HFFc6 (cell line): ENCODE results near the gene C3orf18. TPM values are rescaled to one million over a fixed set of nuclear protein-coding genes. Genes with fewer than 3 reads are reported as not detected.

Experiments
- DNase-seq: peaks from one replicate; pipeline ENCODE4 v3.0.0-alpha.2; 2018
- H3K27ac Mint-ChIP-seq: 2 replicates; pipeline ENCODE4 v1.8.0; 2020; ENCODE audit warnings: mild to moderate bottlenecking, mixed read lengths
- H3K27me3 Mint-ChIP-seq: 2 replicates; pipeline ENCODE4 v1.8.0; 2021; ENCODE audit warnings: mild to moderate bottlenecking, moderate library complexity, mixed read lengths; ENCODE audit not compliant: insufficient read depth
- H3K36me3 Mint-ChIP-seq: 2 replicates; pipeline ENCODE4 v1.8.0; 2021; ENCODE audit warnings: low read depth, mixed read lengths
- H3K4me1 Mint-ChIP-seq: 2 replicates; pipeline ENCODE4 v1.8.0; 2020; ENCODE audit warnings: low read depth, mixed read lengths
- H3K4me3 Mint-ChIP-seq: 2 replicates; pipeline ENCODE4 v1.8.0; 2020; ENCODE audit warnings: mild to moderate bottlenecking, moderate library complexity, mixed read lengths
- H3K9me3 Mint-ChIP-seq: 2 replicates; pipeline ENCODE4 v1.8.0; 2020; ENCODE audit warnings: mild to moderate bottlenecking, mixed read lengths
- CTCF ChIP-seq: fragments of 200-600 bp; sonication (generic); IDR thresholded peaks from 2 replicates; pipeline ENCODE4 v1.5.0; 2021; ENCODE audit warnings: antibody characterized with exemption, mild to moderate bottlenecking
- total RNA-seq, 6 experiments: library from RNA; stranded (reverse); fragmentation: NEBNext Ultra II Directional; extraction: Animal tissue kit (Norgen Biotek cat#: 25700); gene quantifications; 2 replicates in 1 of 6; 3 replicates in 5 of 6; pipeline ENCODE4 v1.2.3, GENCODE V29; 2021

Gene C3orf18
- total RNA-seq, 6 experiments from 2014 or later, result 12.9 to 15.5 (median 14.2) TPM

- Mint-ChIP-seq H3K4me1 (no peaks in the 10 kb centered on the region), H3K4me3 (no peak overlapping the region), H3K9me3 (no peaks in the 10 kb centered on the region), H3K27ac (no peak overlapping the region), H3K36me3 (no peaks in the 10 kb centered on the region), H3K27me3 (peaks cover 61% of the 10 kb centered on the region)
- no peak for DNase-seq
- TF ChIP-seq CTCF, result no peak
These were observed 58.7 kb downstream of the C3orf18 start for GRCh38 chr3:50508821-50509220.

Other genes with a start within 250 kb of the C3orf18 start
- 10 to 100 TPM; 39.4 to 54.9 (median 47.6) TPM for gene HYAL2, start 245.0 kb downstream of the C3orf18 start, total RNA-seq
- 10 to 100 TPM; 23.9 to 34.2 (median 26.8) TPM for gene TUSC2, start 239.5 kb downstream of the C3orf18 start, total RNA-seq
- gene RASSF1, start 226.9 kb downstream of the C3orf18 start, total RNA-seq, result 10 to 100 TPM; 30.9 to 37.0 (median 34.1) TPM
- gene ZMYND10, start 222.0 kb downstream of the C3orf18 start, total RNA-seq, result 1 to 10 TPM in 2 of 6 experiments, under 1 TPM in 3, not detected in 1; 0.78 to 1.3 (median 0.83) TPM
- gene NPRL2, start 217.0 kb downstream of the C3orf18 start, total RNA-seq, result 10 to 100 TPM; 12.3 to 18.7 (median 17.4) TPM
- gene CYB561D2, start 216.9 kb downstream of the C3orf18 start, total RNA-seq, result 10 to 100 TPM; 20.5 to 25.2 (median 24.0) TPM
- gene TMEM115, start 208.2 kb downstream of the C3orf18 start, total RNA-seq, result 10 to 100 TPM; 51.7 to 65.7 (median 54.4) TPM
- gene CACNA2D2, start 64.1 kb downstream of the C3orf18 start, total RNA-seq, result under 1 TPM in 1 of 6 experiments, not detected in 5; 0.09 TPM
- 10 to 100 TPM; 17.9 to 20.7 (median 19.2) TPM for gene HEMK1, start 1.8 kb upstream of the C3orf18 start, total RNA-seq
- gene CISH, start 44.0 kb upstream of the C3orf18 start, total RNA-seq, result 1 to 10 TPM in 2 of 6 experiments, under 1 TPM in 4; 0.84 to 1.4 (median 0.95) TPM
- 10 to 100 TPM; 60.5 to 65.5 (median 62.8) TPM for gene MAPKAPK3, start 49.4 kb upstream of the C3orf18 start, total RNA-seq
- under 1 TPM; 0.14 to 0.26 (median 0.22) TPM for gene DOCK3, start 107.2 kb upstream of the C3orf18 start, total RNA-seq